Pancreas (tissue), 10 donors: ENCODE results near the gene FCRL1. TPM values are rescaled to one million over a fixed set of nuclear protein-coding genes. Genes with fewer than 3 reads are reported as not detected.

Source experiments
- ATAC-seq, 4 donors: fragments of 200-7000 bp; cut with Tn5 transposase; one replicate each; pipeline versions ENCODE4 v1.8.0 to v1.9.1; 2020; ENCODE audit warnings: mild to moderate bottlenecking in 4 of 4, moderate library complexity in 4 of 4
- DNase-seq, 6 donors: peaks; one replicate each; pipeline ENCODE4 v3.0.0-alpha.2; 2020
- FAIRE-seq: peaks from 2 replicates; lab custom pipeline; 2012; peaks lifted over from hg19 to GRCh38; lab: Jason Lieb, UNC
- H3K27ac ChIP-seq, 4 donors: fragments of 200-600 bp; sonication (generic); 1 replicate in 3 of 4; 2 replicates in 1 of 4; pipeline versions ENCODE4 v1.5.0 to v1.8.0; 2020
- H3K27me3 ChIP-seq, 4 donors: fragments of 200-600 bp; one replicate each; pipeline ENCODE4 v1.8.0; 2021
- H3K36me3 ChIP-seq, 3 donors: fragments of 200-600 bp; sonication (generic) in 1 of 3; one replicate each; pipeline versions ENCODE4 v1.5.0 to v1.8.0; 2020 to 2021
- H3K4me1 ChIP-seq, 3 donors: fragments of 200-600 bp; one replicate each; pipeline ENCODE4 v1.8.0; 2021
- H3K4me3 ChIP-seq, 4 donors: fragments of 200-600 bp; sonication (generic) in 2 of 4; one replicate each; pipeline versions ENCODE4 v1.5.0 to v1.8.0; 2020 to 2021
- H3K9me3 ChIP-seq, 4 donors: fragments of 200-600 bp; one replicate each; pipeline ENCODE4 v1.8.0; 2021
- WGBS, 2 donors: extraction: QIAGEN DNeasy Blood & Tissue Kit; methylation state at CpG; one replicate each; pipeline ENCODE4 v1.1.7; 2013; 5-methylcytosine and 5-hydroxymethylcytosine counted together
- intact Hi-C, 3 donors: fragments of 100-400 bp; cut with DNase I; formaldehyde crosslinking; loops; one replicate each; pipeline versions ENCODE4 v1.11.1 to v1.14.2; 2022
- polyA plus RNA-seq, 2 donors: library from polyadenylated mRNA; stranded (reverse); fragments of 200-250 nt; gene quantifications; one replicate each; pipeline ENCODE4 v1.2.3, GENCODE V29; 2013
- total RNA-seq, 6 donors: library from RNA; stranded (reverse); fragmentation: NEBNext Ultra II Directional in 4 of 6; extraction: Animal tissue kit (Norgen Biotek cat#: 25700) in 4 of 6; gene quantifications; one replicate each; pipeline versions ENCODE4 v1.2.1 to v1.2.4, GENCODE V29; 2021 to 2023
- TF ChIP-seq, protein P1 (sequence below), 4 donors: fragments of 200-600 bp; sonication (generic) in 3 of 4; IDR thresholded peaks; one replicate each; pipeline versions ENCODE4 v1.5.0 to v1.8.0; 2021; ENCODE audit warnings: antibody characterized with exemption in 4 of 4
- donor health status: healthy with polysubstance abuse.
- donor health status: DM: no; HTN: no; CAD: no; lungs with moderate emphysema.
- donor health status: DM: no; HTN: no; CAD: no.
- donor health status: control.
- donor health status: control.
- donor health status: Bipolar disorder and iron deficiency.
- donor health status: DM: yes; HTN: yes; CAD: no.
- donor health status: DM: no; HTN: no; CAD: no.
- donor health status: DM: no; HTN: no; CAD: no.
- donor health status: DM: yes; HTN: yes; CAD: no.

The FCRL1 gene
- total and polyA plus RNA-seq, 8 donors, result 0.02 to 0.18 TPM; not detected in 6

DNA sequence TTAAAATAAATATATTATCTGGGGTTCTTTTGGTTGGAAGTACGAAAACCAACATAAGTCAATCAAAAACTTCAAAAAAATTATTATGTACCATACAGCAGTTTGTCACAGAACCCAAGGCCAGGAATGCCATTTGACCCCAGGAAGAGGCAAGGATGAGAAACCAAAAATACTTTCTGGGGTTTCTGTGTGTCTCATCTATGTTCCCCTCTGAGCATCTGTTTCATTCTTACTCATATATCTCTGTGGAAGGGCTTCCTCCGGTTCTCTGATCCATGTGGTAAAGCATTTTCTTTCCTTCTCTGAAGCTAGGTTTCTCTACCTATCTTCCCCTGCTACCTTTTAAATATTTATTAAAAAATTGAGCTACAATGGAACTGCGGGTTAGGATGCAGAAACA lies 9.8 kb upstream of the FCRL1 start:
- H3K27me3 ChIP-seq, result no peaks in the 10 kb centered on the region
- H3K27ac ChIP-seq, result no peak overlapping the region
- TF ChIP-seq, protein P1, sequence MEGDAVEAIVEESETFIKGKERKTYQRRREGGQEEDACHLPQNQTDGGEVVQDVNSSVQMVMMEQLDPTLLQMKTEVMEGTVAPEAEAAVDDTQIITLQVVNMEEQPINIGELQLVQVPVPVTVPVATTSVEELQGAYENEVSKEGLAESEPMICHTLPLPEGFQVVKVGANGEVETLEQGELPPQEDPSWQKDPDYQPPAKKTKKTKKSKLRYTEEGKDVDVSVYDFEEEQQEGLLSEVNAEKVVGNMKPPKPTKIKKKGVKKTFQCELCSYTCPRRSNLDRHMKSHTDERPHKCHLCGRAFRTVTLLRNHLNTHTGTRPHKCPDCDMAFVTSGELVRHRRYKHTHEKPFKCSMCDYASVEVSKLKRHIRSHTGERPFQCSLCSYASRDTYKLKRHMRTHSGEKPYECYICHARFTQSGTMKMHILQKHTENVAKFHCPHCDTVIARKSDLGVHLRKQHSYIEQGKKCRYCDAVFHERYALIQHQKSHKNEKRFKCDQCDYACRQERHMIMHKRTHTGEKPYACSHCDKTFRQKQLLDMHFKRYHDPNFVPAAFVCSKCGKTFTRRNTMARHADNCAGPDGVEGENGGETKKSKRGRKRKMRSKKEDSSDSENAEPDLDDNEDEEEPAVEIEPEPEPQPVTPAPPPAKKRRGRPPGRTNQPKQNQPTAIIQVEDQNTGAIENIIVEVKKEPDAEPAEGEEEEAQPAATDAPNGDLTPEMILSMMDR (IDR thresholded peaks at IDR 0.05), result no peak
- DNase-seq, result no peak
- no peak overlapping the region for H3K4me3 ChIP-seq
- H3K36me3 ChIP-seq, result no peaks in the 10 kb centered on the region
- H3K9me3 ChIP-seq, result no peaks in the 10 kb centered on the region
- WGBS, 2 donors, result 68 to 87% methylated on average over 3 of the region's 3 CpGs
- no peak for FAIRE-seq
- H3K4me1 ChIP-seq, result no peaks in the 10 kb centered on the region
- no peak for ATAC-seq
- intact Hi-C loops, result no loop called here

DNA sequence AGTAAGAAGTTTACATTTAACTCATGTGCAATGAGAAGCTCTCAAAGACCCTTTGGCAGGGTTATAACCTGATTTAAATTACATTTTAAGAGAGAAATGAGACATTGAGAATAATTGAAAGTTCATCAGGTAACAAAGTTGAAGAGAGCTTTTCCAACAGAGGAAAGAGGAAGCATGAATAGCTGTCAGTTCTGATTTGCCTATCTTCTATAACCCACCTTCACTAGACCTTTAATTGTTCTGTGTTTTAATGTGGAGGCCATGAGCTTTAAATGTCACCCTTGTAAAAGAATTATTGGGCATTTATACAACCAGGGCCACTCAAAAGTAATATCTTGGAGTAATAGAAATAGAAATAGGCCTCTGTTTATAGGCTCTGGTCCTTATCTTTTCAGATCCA lies 9.3 kb upstream of the FCRL1 start:
- no peaks in the 10 kb centered on the region for H3K4me1 ChIP-seq
- H3K4me3 ChIP-seq, result no peak overlapping the region
- intact Hi-C loops, result no loop called here
- DNase-seq (no peak), FAIRE-seq (no peak), ATAC-seq (no peak)
- no peaks in the 10 kb centered on the region for H3K27me3 ChIP-seq
- no peaks in the 10 kb centered on the region for H3K9me3 ChIP-seq
- H3K27ac ChIP-seq, result no peak overlapping the region
- H3K36me3 ChIP-seq, result no peaks in the 10 kb centered on the region
- TF ChIP-seq, protein P1 (IDR thresholded peaks at IDR 0.05), result no peak

DNA sequence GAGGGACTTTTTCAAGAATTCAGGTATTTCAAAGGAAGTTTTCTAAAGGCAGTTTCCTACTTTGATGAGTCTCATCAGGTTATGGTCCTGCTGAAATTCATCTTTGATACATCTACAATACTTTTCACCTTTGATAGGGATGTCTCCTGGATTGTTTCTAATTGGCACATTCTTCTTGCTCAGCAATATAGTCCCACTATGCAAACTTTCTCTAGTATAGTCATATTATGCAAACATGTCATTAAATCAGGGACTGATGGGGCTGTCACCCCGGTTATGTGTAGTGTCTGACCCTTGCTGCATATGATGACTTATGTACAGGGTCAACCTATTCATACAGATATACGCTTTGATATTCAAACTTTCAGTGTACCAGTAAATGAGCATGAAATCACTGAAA lies 379 bp upstream of the FCRL1 start:
- no peaks in the 10 kb centered on the region for H3K4me1 ChIP-seq

DNA sequence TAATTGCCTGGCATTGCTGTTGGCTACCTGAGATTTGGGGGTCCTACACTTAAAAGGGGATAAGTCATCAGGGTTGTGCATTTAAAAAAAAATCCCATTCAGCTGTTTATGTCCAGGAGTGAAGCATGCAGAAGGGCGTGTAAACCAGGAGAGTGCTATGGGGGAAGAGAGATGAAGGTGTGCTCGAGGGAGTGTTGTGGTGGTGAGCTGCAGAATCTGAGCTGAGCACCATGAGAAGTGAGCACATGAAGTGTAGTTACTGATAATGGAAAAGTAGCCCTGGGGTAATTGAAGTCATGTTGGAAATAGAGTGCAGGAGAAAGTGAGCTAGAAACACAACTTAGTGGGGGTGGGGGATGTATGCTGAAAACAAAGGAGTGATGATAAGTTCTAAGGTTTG lies 705 bp downstream of the FCRL1 start:
- ATAC-seq, result no peak
- WGBS, 2 donors, result 44 to 60% methylated on average over 2 of the region's 2 CpGs
- FAIRE-seq, result no peak
- no peaks in the 10 kb centered on the region for H3K4me1 ChIP-seq
- H3K27me3 ChIP-seq, result no peaks in the 10 kb centered on the region
- intact Hi-C loops, result no loop called here
- TF ChIP-seq, protein P1 (IDR thresholded peaks at IDR 0.05), result no peak
- no peaks in the 10 kb centered on the region for H3K9me3 ChIP-seq
- H3K27ac ChIP-seq, result no peak overlapping the region
- H3K4me3 ChIP-seq, result no peak overlapping the region
- DNase-seq, result no peak
- H3K36me3 ChIP-seq, result no peaks in the 10 kb centered on the region

More for the DNA sequence above, 379 bp upstream of the FCRL1 start:
- no peaks in the 10 kb centered on the region for H3K36me3 ChIP-seq
- TF ChIP-seq, protein P1 (IDR thresholded peaks at IDR 0.05), result no peak
- WGBS, 2 donors, result 43 to 66% methylated on average over 2 of the region's 2 CpGs
- H3K4me3 ChIP-seq, result no peak overlapping the region
- FAIRE-seq (no peak), DNase-seq (no peak), ATAC-seq (no peak)
- no peaks in the 10 kb centered on the region for H3K27me3 ChIP-seq
- intact Hi-C loops, result no loop called here
- no peak overlapping the region for H3K27ac ChIP-seq
- no peaks in the 10 kb centered on the region for H3K9me3 ChIP-seq

DNA sequence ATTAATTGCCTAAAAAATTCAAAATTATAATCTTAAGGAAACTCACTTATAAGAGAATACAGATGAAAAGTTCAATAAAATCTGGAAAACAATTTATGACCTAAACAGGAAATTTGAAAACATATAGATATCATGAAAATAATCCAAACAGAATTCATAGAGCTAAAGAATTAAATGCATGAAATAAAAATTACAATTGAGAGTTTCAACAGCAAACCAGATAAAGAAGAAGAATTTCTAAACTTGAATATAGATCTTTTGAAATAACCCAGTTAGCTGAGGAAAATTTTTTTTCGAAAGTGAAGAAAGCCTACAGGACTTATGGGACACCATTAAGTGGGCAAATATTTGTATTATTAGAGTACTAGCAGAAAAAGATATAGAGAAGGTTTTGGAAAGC lies 6.7 kb downstream of the FCRL1 start:
- H3K4me1 ChIP-seq, result no peaks in the 10 kb centered on the region
- 35 to 53% methylated on average over 1 of the region's 1 CpG for WGBS, 2 donors
- H3K4me3 ChIP-seq, result no peak overlapping the region
- H3K27ac ChIP-seq, result no peak overlapping the region
- ATAC-seq (no peak), DNase-seq (no peak), FAIRE-seq (no peak)
- intact Hi-C loops, result no loop called here
- H3K27me3 ChIP-seq, result no peaks in the 10 kb centered on the region
- no peaks in the 10 kb centered on the region for H3K36me3 ChIP-seq
- H3K9me3 ChIP-seq, result no peaks in the 10 kb centered on the region
- TF ChIP-seq, protein P1 (IDR thresholded peaks at IDR 0.05), result no peak
